ENCODE results near the gene THSD1. TPM values are rescaled to one million over a fixed set of nuclear protein-coding genes. Genes with fewer than 3 reads are reported as not detected.

Gene THSD1
- total and polyA plus RNA-seq, 10 of the 15 experiments (the other 5 are each of a cell fraction or from before 2014, with no cell fraction given) = 0.03 to 0.20 (median 0.13) TPM; not detected in 2

DNA sequence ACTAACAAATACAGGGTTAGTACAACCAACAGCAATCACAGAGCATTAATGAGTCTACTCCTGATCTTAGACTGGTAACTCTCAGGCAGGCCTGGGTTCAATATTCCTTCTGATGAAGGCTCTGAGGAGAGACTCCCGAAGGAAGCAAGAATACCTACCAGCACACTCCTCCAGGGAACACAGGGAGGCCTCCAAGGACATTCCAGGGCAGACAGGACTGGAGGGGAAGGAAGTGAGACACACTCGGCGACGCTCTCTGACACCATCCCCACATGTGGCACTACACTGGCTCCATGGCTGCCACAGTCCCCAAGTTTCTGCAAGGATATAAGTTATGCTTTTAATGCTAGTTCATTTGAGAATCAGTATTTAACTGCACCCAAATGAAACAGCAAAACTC lies 20.1 kb downstream of the THSD1 start:
- Histone ChIP-seq H3K9ac (ENCODE audit: control insufficient read depth, insufficient read depth, low read length) (no peak overlapping the region), H3K9me3 (replicated peaks; ENCODE audit: control insufficient read depth, insufficient read depth, low read length) (no peaks in the 10 kb centered on the region), H2AFZ (ENCODE audit: control insufficient read depth, low read depth, low read length) (no peak overlapping the region), H3K4me1 (ENCODE audit: control insufficient read depth, insufficient read depth, low read length) (no peaks in the 10 kb centered on the region), H3K79me2 (ENCODE audit: control insufficient read depth, insufficient read depth, low read length) (no peaks in the 10 kb centered on the region), H4K20me1 (ENCODE audit: control insufficient read depth, insufficient read depth) (no peaks in the 10 kb centered on the region), H3K4me3 (no peak overlapping the region), H3K4me2 (ENCODE audit: control insufficient read depth, insufficient read depth) (no peak overlapping the region), H3K36me3 (ENCODE audit: control insufficient read depth in 2 of 2, insufficient read depth in 2 of 2, low read length in 1 of 2) (no peaks in the 10 kb centered on the region), H3K27ac (ENCODE audit: control insufficient read depth, insufficient read depth) (no peak overlapping the region), H3K27me3 (replicated peaks in 1 of 2; ENCODE audit: control insufficient read depth in 2 of 2, insufficient read depth in 2 of 2, low read length in 1 of 2) (no peaks in the 10 kb centered on the region)
- DNase-seq (ENCODE audit: low read depth, low spot score) (no peak), ATAC-seq (no peak), FAIRE-seq (no peak)
- no peak for TF ChIP-seq NFYA (IDR thresholded peaks at IDR 0.05; ENCODE audit: borderline replicate concordance, low read depth, low read length)
- TF ChIP-seq ZNF384 (IDR thresholded peaks at IDR 0.05; ENCODE audit: borderline replicate concordance, low read depth, low read length) = no peak
- TF ChIP-seq, protein P1, sequence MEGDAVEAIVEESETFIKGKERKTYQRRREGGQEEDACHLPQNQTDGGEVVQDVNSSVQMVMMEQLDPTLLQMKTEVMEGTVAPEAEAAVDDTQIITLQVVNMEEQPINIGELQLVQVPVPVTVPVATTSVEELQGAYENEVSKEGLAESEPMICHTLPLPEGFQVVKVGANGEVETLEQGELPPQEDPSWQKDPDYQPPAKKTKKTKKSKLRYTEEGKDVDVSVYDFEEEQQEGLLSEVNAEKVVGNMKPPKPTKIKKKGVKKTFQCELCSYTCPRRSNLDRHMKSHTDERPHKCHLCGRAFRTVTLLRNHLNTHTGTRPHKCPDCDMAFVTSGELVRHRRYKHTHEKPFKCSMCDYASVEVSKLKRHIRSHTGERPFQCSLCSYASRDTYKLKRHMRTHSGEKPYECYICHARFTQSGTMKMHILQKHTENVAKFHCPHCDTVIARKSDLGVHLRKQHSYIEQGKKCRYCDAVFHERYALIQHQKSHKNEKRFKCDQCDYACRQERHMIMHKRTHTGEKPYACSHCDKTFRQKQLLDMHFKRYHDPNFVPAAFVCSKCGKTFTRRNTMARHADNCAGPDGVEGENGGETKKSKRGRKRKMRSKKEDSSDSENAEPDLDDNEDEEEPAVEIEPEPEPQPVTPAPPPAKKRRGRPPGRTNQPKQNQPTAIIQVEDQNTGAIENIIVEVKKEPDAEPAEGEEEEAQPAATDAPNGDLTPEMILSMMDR (IDR thresholded peaks at IDR 0.05 in 2 of 3, conservative IDR thresholded peaks at IDR 0.05 in 1 of 3; ENCODE audit: control insufficient read depth in 2 of 3, extremely low read depth in 1 of 3, insufficient read depth in 1 of 3, low read depth in 3 of 3, low read length in 3 of 3) = no peak
- no peak for TF ChIP-seq DPF2 (IDR thresholded peaks at IDR 0.05)
- BruUV-seq (replicated peaks) = no TSS peak
- ChIA-PET SMC1A (ENCODE audit: uncharacterized antibody, unreplicated experiment) (no interaction called here), RAD21 (ENCODE audit: unreplicated experiment) (no interaction called here), CTCF (interaction anchor here (0.9 kb wide), 1 partner anchor 65 kb away, joined by 3 read pairs; the partner anchor contains the start of gene VPS36), POLR2A (interaction anchor here (0.6 kb wide), 1 partner anchor 87 kb away, joined by 3 read pairs; no protein-coding TSS in a partner anchor)
- intact Hi-C loops (cut with micrococcal nuclease; ENCODE audit: unreplicated experiment) (no loop called here), in situ Hi-C loops (cut with MboI) (no loop called here)
- 44% methylated on average over 4 of the region's 4 CpGs for WGBS (ENCODE audit: insufficient coverage, insufficient replicate concordance, low lambda C conversion rate, missing lambda C conversion rate)

DNA sequence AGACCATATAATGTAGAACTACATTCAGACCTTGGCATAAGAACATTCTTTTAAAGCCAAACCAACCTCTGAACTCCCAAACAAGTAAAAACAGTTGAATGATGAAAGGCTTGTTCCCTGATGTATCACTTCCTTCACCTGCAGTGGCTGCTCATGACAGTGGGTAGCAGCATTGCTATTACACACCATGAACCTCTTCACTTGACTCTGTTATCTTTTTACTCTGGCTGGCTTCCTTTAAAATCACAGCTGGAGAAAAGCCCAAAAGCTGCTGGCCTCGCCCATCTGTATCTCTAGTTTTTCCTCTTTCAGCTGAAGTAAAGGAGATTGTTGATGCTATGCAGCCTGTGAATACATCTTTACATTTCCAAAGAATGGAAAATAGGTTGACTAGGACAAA lies 22.6 kb downstream of the THSD1 start:
- H3K9me3 ChIP-seq (replicated peaks; ENCODE audit: control insufficient read depth, insufficient read depth, low read length) = no peaks in the 10 kb centered on the region
- no peak for TF ChIP-seq SIX5 (IDR thresholded peaks at IDR 0.05; ENCODE audit: low read depth, low read length, severe bottlenecking)
- TF ChIP-seq MYB (IDR thresholded peaks at IDR 0.05; ENCODE audit: borderline replicate concordance, low read depth, low read length) = no peak
- no peak for TF ChIP-seq ZBED1 (IDR thresholded peaks at IDR 0.05; ENCODE audit: borderline replicate concordance)
- TF ChIP-seq MXI1 (IDR thresholded peaks at IDR 0.05; ENCODE audit: low read depth, low read length) = no peak
- TF ChIP-seq, protein P2, sequence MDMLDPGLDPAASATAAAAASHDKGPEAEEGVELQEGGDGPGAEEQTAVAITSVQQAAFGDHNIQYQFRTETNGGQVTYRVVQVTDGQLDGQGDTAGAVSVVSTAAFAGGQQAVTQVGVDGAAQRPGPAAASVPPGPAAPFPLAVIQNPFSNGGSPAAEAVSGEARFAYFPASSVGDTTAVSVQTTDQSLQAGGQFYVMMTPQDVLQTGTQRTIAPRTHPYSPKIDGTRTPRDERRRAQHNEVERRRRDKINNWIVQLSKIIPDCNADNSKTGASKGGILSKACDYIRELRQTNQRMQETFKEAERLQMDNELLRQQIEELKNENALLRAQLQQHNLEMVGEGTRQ (IDR thresholded peaks at IDR 0.05; ENCODE audit: borderline replicate concordance, low read depth, low read length) = no peak
- no peak for TF ChIP-seq BMI1 (IDR thresholded peaks at IDR 0.05; ENCODE audit: borderline replicate concordance)
- TF ChIP-seq SPI1 (IDR thresholded peaks at IDR 0.05; ENCODE audit: borderline replicate concordance, insufficient read depth, low read depth, low read length) = no peak
- no peak for TF ChIP-seq TBL1XR1 (IDR thresholded peaks at IDR 0.05; ENCODE audit: low read depth, low read length)
- no peak for TF ChIP-seq SRF (IDR thresholded peaks at IDR 0.05; ENCODE audit: low read depth in 2 of 2, low read length in 2 of 2)
- in situ Hi-C loops (cut with MboI) = no loop called here
- no peak overlapping the region for H2AFZ ChIP-seq (ENCODE audit: control insufficient read depth, low read depth, low read length)
- no peak overlapping the region for H3K27ac ChIP-seq (ENCODE audit: control insufficient read depth, insufficient read depth)
- H3K4me2 ChIP-seq (ENCODE audit: control insufficient read depth, insufficient read depth) = no peak overlapping the region
- H3K4me1 ChIP-seq (ENCODE audit: control insufficient read depth, insufficient read depth, low read length) = no peaks in the 10 kb centered on the region
- no peaks in the 10 kb centered on the region for H3K36me3 ChIP-seq (ENCODE audit: control insufficient read depth in 2 of 2, insufficient read depth in 2 of 2, low read length in 1 of 2)
- H3K79me2 ChIP-seq (ENCODE audit: control insufficient read depth, insufficient read depth, low read length) = no peaks in the 10 kb centered on the region
- intact Hi-C loops (cut with micrococcal nuclease; ENCODE audit: unreplicated experiment) = no loop called here
- ChIA-PET CTCF (no interaction called here), POLR2A (no interaction called here), RAD21 (ENCODE audit: unreplicated experiment) (no interaction called here), SMC1A (ENCODE audit: uncharacterized antibody, unreplicated experiment) (interaction anchor here (0.6 kb wide), 1 partner anchor 507 kb away, joined by 3 read pairs; no protein-coding TSS in a partner anchor)
- DNase-seq (ENCODE audit: low read depth, low spot score) (no peak), FAIRE-seq (no peak), ATAC-seq (no peak)
- 6% methylated on average over 1 of the region's 1 CpG for WGBS (ENCODE audit: insufficient coverage, insufficient replicate concordance, low lambda C conversion rate, missing lambda C conversion rate)
- H3K4me3 ChIP-seq = no peak overlapping the region
- no peaks in the 10 kb centered on the region for H3K27me3 ChIP-seq (replicated peaks in 1 of 2; ENCODE audit: control insufficient read depth in 2 of 2, insufficient read depth in 2 of 2, low read length in 1 of 2)
- no TSS peak for BruUV-seq (replicated peaks)
- no peak overlapping the region for H3K9ac ChIP-seq (ENCODE audit: control insufficient read depth, insufficient read depth, low read length)
- no peaks in the 10 kb centered on the region for H4K20me1 ChIP-seq (ENCODE audit: control insufficient read depth, insufficient read depth)
